Parathyroid adenoma (tissue), 2 donors: ENCODE measurements around the gene HOXB8.

Source experiments
- H2AFZ ChIP-seq: fragments of 300-600 bp; sonication (generic); one replicate; pipeline ENCODE4 v1.7.0; 2017; ENCODE audit warnings: antibody characterized with exemption, mild to moderate bottlenecking
- H3K27ac ChIP-seq: fragments of 300-600 bp; sonication (generic); one replicate; pipeline ENCODE4 v1.7.0; 2017
- H3K27me3 ChIP-seq: fragments of 300-600 bp; sonication (generic); one replicate; pipeline ENCODE4 v1.7.0; 2017; ENCODE audit warnings: low read length; ENCODE audit not compliant: control insufficient read depth, insufficient read depth
- H3K36me3 ChIP-seq: fragments of 300-600 bp; sonication (generic); one replicate; pipeline ENCODE4 v1.7.0; 2017; ENCODE audit warnings: low read length; ENCODE audit not compliant: control insufficient read depth, insufficient read depth
- H3K4me1 ChIP-seq: fragments of 300-600 bp; sonication (generic); one replicate; pipeline ENCODE4 v1.7.0; 2017; ENCODE audit warnings: control low read depth
- H3K4me2 ChIP-seq: fragments of 300-600 bp; sonication (generic); one replicate; pipeline ENCODE4 v1.7.0; 2017; ENCODE audit warnings: low read length
- H3K4me3 ChIP-seq: fragments of 300-600 bp; sonication (generic); one replicate; pipeline ENCODE4 v1.7.0; 2017; ENCODE audit warnings: low read depth, low read length
- H3K79me2 ChIP-seq: fragments of 300-600 bp; sonication (generic); one replicate; pipeline ENCODE4 v1.7.0; 2017; ENCODE audit warnings: control low read depth
- H3K9ac ChIP-seq: fragments of 300-600 bp; sonication (generic); one replicate; pipeline ENCODE4 v1.7.0; 2017; ENCODE audit warnings: mild to moderate bottlenecking
- H3K9me3 ChIP-seq: fragments of 300-600 bp; sonication (generic); one replicate; pipeline ENCODE4 v1.7.0; 2017; ENCODE audit warnings: low read length; ENCODE audit not compliant: control insufficient read depth
- CTCF ChIP-seq: fragments of 300-600 bp; sonication (generic); IDR thresholded peaks from one replicate; pipeline ENCODE4 v1.7.0; 2017; ENCODE audit warnings: antibody characterized with exemption, mild to moderate bottlenecking
- donor health status: primary hyperparathyroidism.

Gene HOXB8

GRCh38 chr17:48609759-48610281, 5.3 kb downstream of the HOXB8 start:
- Histone ChIP-seq H3K9ac (no peak overlapping the region), H3K4me2 (peak overlapping the region; percentile 66), H2AFZ (no peak overlapping the region), H3K79me2 (no peaks in the 10 kb centered on the region), H3K4me1 (no peaks in the 10 kb centered on the region), H3K27me3 (peaks cover 35% of the 10 kb centered on the region), H3K36me3 (no peaks in the 10 kb centered on the region), H3K4me3 (peak overlapping the region; percentile 52), H3K27ac (no peak overlapping the region), H3K9me3 (no peaks in the 10 kb centered on the region)
- no peak for TF ChIP-seq CTCF

DNA sequence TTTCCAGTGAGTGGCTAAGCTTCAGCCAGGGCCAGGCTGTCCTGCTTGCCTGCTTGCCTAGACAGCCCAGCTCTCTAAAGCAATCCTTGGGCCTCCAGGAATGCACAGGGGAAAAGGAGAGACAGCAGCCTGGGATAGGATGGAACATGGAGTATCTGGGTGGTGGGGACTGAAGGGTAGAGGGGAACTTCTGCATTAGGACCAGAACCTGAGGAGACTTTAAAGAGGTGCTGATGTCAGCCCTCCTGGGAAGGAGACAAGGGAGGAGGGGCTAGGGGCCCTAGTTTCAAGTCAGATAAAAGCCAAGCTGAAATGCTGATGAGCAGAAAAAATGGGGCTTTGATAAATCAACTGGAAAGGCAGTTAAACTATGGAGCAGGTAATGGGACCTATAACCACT, 6.1 kb downstream of the HOXB8 start:
- Histone ChIP-seq H3K4me2 (no peak overlapping the region), H2AFZ (no peak overlapping the region), H3K9me3 (no peaks in the 10 kb centered on the region), H3K9ac (no peak overlapping the region), H3K4me3 (no peak overlapping the region), H3K79me2 (no peaks in the 10 kb centered on the region), H3K27me3 (peaks cover 43% of the 10 kb centered on the region), H3K4me1 (no peaks in the 10 kb centered on the region), H3K36me3 (no peaks in the 10 kb centered on the region), H3K27ac (no peak overlapping the region)
- TF ChIP-seq CTCF: no peak

GRCh38 chr17:48608494-48608834, 6.6 kb downstream of the HOXB8 start:
- Histone ChIP-seq H3K9me3 (no peaks in the 10 kb centered on the region), H2AFZ (no peak overlapping the region), H3K4me2 (no peak overlapping the region), H3K4me1 (no peaks in the 10 kb centered on the region), H3K27ac (no peak overlapping the region), H3K4me3 (no peak overlapping the region), H3K27me3 (peaks cover 48% of the 10 kb centered on the region), H3K36me3 (no peaks in the 10 kb centered on the region), H3K9ac (no peak overlapping the region), H3K79me2 (no peaks in the 10 kb centered on the region)
- TF ChIP-seq CTCF: no peak

DNA sequence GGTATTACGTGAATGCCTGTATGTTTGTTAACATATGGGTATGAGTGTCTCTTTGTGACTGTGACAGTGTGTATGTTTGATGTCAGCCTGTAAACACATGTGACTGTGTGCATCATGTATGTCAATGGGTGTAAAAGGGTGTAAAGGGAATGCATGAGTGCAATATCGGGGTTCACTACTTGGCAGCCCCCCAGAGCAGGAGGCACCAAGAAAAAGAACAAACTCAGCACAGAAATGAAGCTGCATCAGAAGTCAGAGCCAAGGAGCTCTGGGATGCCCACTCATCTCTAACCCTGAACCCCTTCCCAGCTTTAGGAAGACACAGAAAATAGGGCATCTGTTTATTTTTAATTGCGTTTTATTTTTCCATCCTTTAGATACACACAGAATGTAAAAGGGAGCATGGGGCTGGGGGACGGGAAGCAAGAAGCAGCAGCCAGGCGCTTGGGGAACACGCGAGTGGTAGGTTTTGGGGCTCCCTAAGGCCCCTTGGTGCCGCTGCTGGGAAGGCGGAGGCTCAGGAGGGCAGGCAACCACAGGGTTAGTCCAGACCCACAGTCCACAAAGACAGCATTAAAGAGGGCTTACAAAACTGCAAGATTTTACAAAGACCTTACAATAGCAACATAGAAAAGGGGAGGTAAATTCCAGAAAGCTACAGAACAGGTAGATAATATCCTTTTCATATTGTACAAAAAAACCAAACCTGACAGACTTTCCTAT, 8.0 kb downstream of the HOXB8 start:
- no peak overlapping the region for H3K4me2 ChIP-seq
- H2AFZ ChIP-seq: no peak overlapping the region
- no peak overlapping the region for H3K27ac ChIP-seq
- H3K4me1 ChIP-seq: no peaks in the 10 kb centered on the region
- TF ChIP-seq CTCF: no peak
- H3K36me3 ChIP-seq: no peaks in the 10 kb centered on the region
- H3K9me3 ChIP-seq: no peaks in the 10 kb centered on the region
- peaks cover 48% of the 10 kb centered on the region for H3K27me3 ChIP-seq
- H3K4me3 ChIP-seq: no peak overlapping the region
- no peaks in the 10 kb centered on the region for H3K79me2 ChIP-seq
- no peak overlapping the region for H3K9ac ChIP-seq
